GM23248 (cell line): Measurements from ENCODE around the gene CEP89.
"Not testable (repeated sequence)": the region's sequence is repeated elsewhere in the genome, so short reads cannot be mapped to it uniquely, and the experiment has no call there.

ENCODE experiments used
- EZH2 ChIP-seq: fragments of 200-600 bp; sonication (generic); IDR thresholded peaks from 2 replicates; pipeline ENCODE4 v1.6.1; 2018; ENCODE audit warnings: antibody characterized with exemption, mild to moderate bottlenecking; ENCODE audit not compliant: insufficient read depth, poor library complexity, severe bottlenecking
- EZH2phosphoT487 ChIP-seq: fragments of 200-600 bp; sonication (generic); IDR thresholded peaks from 2 replicates; pipeline ENCODE4 v1.6.1; 2018; ENCODE audit warnings: antibody characterized with exemption, moderate library complexity, mild to moderate bottlenecking, low read depth; ENCODE audit not compliant: insufficient read depth

- TF ChIP-seq EZH2phosphoT487, EZH2: not testable (repeated sequence)
Observed at GRCh38 chr19:32979807-32980206, 8.0 kb upstream of the CEP89 start.
